B cell (primary cell): Measurements from ENCODE around the gene ZNF423. TPM values are rescaled to one million over a fixed set of nuclear protein-coding genes. Genes with fewer than 3 reads are reported as not detected.

Experiments used
- ATAC-seq: fragments of 200-7000 bp; cut with Tn5 transposase; one replicate; pipeline ENCODE4 v1.10.0; 2021; ENCODE audit warnings: low read depth, mild to moderate bottlenecking, moderate number of reproducible peaks, moderate library complexity
- CTCF ChIA-PET: fragments of 350-600 bp; sonication (Branson Sonifier 250); formaldehyde crosslinking; loops from one replicate; lab custom pipeline; 2021; ENCODE audit warnings: antibody characterized with exemption, inconsistent platforms; lab: Charles Lee
- POLR2A ChIA-PET: fragments of 350-600 bp; sonication (Branson Sonifier 250); formaldehyde crosslinking; loops from one replicate; lab custom pipeline; 2021; ENCODE audit warnings: antibody characterized with exemption; lab: Charles Lee
- DNase-seq: peaks from one replicate; pipeline ENCODE4 v3.0.0; 2013
- H2AFZ ChIP-seq: 2 replicates; pipeline ENCODE4 v1.6.1; 2012; ENCODE audit warnings: mild to moderate bottlenecking, low read depth, low read length; ENCODE audit not compliant: insufficient read depth, poor library complexity, severe bottlenecking
- H3K27ac ChIP-seq, 2 donors: 1 replicate in 1 of 2; 2 replicates in 1 of 2; pipeline ENCODE4 v1.5.1; 2012 to 2013; ENCODE audit warnings: low read length in 2 of 2, mild to moderate bottlenecking in 2 of 2, moderate library complexity in 1 of 2
- H3K27me3 ChIP-seq, 4 experiments: fragments of 200-600 bp in 1 of 4; sonication (generic) in 1 of 4; replicated peaks in 1 of 4; 1 replicate in 2 of 4; 2 replicates in 2 of 4; pipeline versions ENCODE4 v1.6.1 to v1.7.0; 2013 to 2016; ENCODE audit warnings: low read length in 3 of 4, mild to moderate bottlenecking in 2 of 4, mixed read lengths in 1 of 4, moderate library complexity in 1 of 4; ENCODE audit not compliant: insufficient read depth in 4 of 4, control insufficient read depth in 3 of 4; ENCODE audit errors: control extremely low read depth in 1 of 4
- H3K36me3 ChIP-seq, 2 experiments: replicated peaks in 1 of 2; 1 replicate in 1 of 2; 2 replicates in 1 of 2; pipeline versions ENCODE4 v1.6.1 to v1.7.1; 2013; ENCODE audit warnings: low read length in 1 of 2; ENCODE audit not compliant: insufficient read depth in 2 of 2, control insufficient read depth in 1 of 2; ENCODE audit errors: control extremely low read depth in 1 of 2, extremely low read depth in 1 of 2
- H3K4me1 ChIP-seq, 2 donors: fragments of 200-600 bp in 1 of 2; sonication (generic) in 1 of 2; 1 replicate in 1 of 2; 2 replicates in 1 of 2; pipeline versions ENCODE4 v1.5.1 to v1.6.1; 2013 to 2017; ENCODE audit warnings: low read length in 2 of 2; ENCODE audit not compliant: control insufficient read depth in 2 of 2, insufficient read depth in 2 of 2
- H3K4me2 ChIP-seq: replicated peaks from 2 replicates; pipeline ENCODE3; 2012; ENCODE audit warnings: mild to moderate bottlenecking, low read depth, low read length; ENCODE audit not compliant: poor library complexity, severe bottlenecking
- H3K4me3 ChIP-seq, 5 experiments: fragments of 200-600 bp in 1 of 5; sonication (generic) in 1 of 5; 1 replicate in 3 of 5; 2 replicates in 2 of 5; pipeline versions ENCODE4 v1.5.1 to v1.7.0; 2011 to 2016; ENCODE audit warnings: low read length in 4 of 5, mild to moderate bottlenecking in 4 of 5, low read depth in 2 of 5, control low read depth in 1 of 5, moderate library complexity in 1 of 5; ENCODE audit not compliant: insufficient read depth in 1 of 5; ENCODE audit errors: control extremely low read depth in 1 of 5, extremely low read depth in 1 of 5
- H3K79me2 ChIP-seq: fragments of 200-600 bp; sonication (generic); one replicate; pipeline ENCODE4 v1.6.0; 2016; ENCODE audit warnings: low read length; ENCODE audit not compliant: control insufficient read depth, insufficient read depth
- H3K9ac ChIP-seq: fragments of 200-600 bp; sonication (generic); 2 replicates; pipeline ENCODE4 v1.6.1; 2017; ENCODE audit warnings: mild to moderate bottlenecking, low read length, moderate library complexity
- H3K9me3 ChIP-seq, 3 donors: one replicate each; pipeline versions ENCODE4 v1.6.1 to v1.7.1; 2013; ENCODE audit warnings: low read length in 2 of 3; ENCODE audit not compliant: control insufficient read depth in 2 of 3, insufficient read depth in 1 of 3; ENCODE audit errors: control extremely low read depth in 1 of 3
- H4K20me1 ChIP-seq: 2 replicates; pipeline ENCODE4 v1.6.0; 2012; ENCODE audit warnings: mild to moderate bottlenecking, low read length; ENCODE audit not compliant: insufficient read depth, control insufficient read depth, poor library complexity, severe bottlenecking
- H3K27ac Mint-ChIP-seq: one replicate; pipeline ENCODE4 v1.8.0; 2021; ENCODE audit warnings: mixed read lengths
- H3K27me3 Mint-ChIP-seq: one replicate; pipeline ENCODE4 v1.8.0; 2021; ENCODE audit warnings: mixed read lengths
- H3K4me1 Mint-ChIP-seq: one replicate; pipeline ENCODE4 v1.8.0; 2021; ENCODE audit warnings: mixed read lengths
- H3K4me3 Mint-ChIP-seq: one replicate; pipeline ENCODE4 v1.8.0; 2021; ENCODE audit warnings: mixed read lengths
- H3K9me3 Mint-ChIP-seq: one replicate; pipeline ENCODE4 v1.8.0; 2022; ENCODE audit warnings: mixed read lengths; ENCODE audit not compliant: insufficient read depth
- EZH2 ChIP-seq: IDR thresholded peaks from 2 replicates; pipeline ENCODE4 v1.6.1; 2012; ENCODE audit warnings: borderline replicate concordance, low read depth, mild to moderate bottlenecking, moderate library complexity, low read length; ENCODE audit not compliant: insufficient read depth, poor library complexity, severe bottlenecking
- WGBS: methylation state at CpG from one replicate; pipeline ENCODE4 v1.1.5; 2013; ENCODE audit warnings: missing lambda C conversion rate; ENCODE audit not compliant: insufficient coverage; 5-methylcytosine and 5-hydroxymethylcytosine counted together
- intact Hi-C: fragments of 100-400 bp; cut with micrococcal nuclease; formaldehyde crosslinking; loops from one replicate; pipeline ENCODE4 v1.10.0; 2022
- polyA plus RNA-seq: library from polyadenylated mRNA; depleted of rRNA; stranded (reverse); fragments of >200 nt; gene quantifications from 2 replicates; pipeline ENCODE4 v1.2.3, GENCODE V29; 2012
- total RNA-seq, 2 donors: library from RNA; stranded (reverse); fragments of 120-200 nt in 1 of 2; gene quantifications; 1 replicate in 1 of 2; 2 replicates in 1 of 2; pipeline versions ENCODE4 v1.2.3 to v1.2.4, GENCODE V29; 2013 to 2022
- TF ChIP-seq, protein P1 (sequence below): fragments of 200-600 bp; IDR thresholded peaks from one replicate; pipeline ENCODE4 v1.8.0; 2022; ENCODE audit warnings: antibody characterized with exemption, mild to moderate bottlenecking

ZNF423 gene
- total and polyA plus RNA-seq, 2 donors (not counting 1 experiment from before 2014, with no cell fraction given) = not detected

GRCh38 chr16:49562228-49562627 lies 293.7 kb downstream of the ZNF423 start:
- H3K27me3 ChIP-seq = no peaks in the 10 kb centered on the region
- CTCF ChIA-PET = no interaction called here
- no peak overlapping the region for H3K4me3 ChIP-seq
- no peak overlapping the region for H3K27ac Mint-ChIP-seq
- H3K4me2 ChIP-seq = no peak overlapping the region
- POLR2A ChIA-PET = no interaction called here
- H3K4me3 Mint-ChIP-seq = no peak overlapping the region
- H3K4me1 ChIP-seq = no peaks in the 10 kb centered on the region
- DNase-seq (no peak), ATAC-seq (no peak)
- H3K9me3 ChIP-seq = no peaks in the 10 kb centered on the region
- no CpG with 5 or more reads among the region's 3 CpGs for WGBS
- no peaks in the 10 kb centered on the region for H3K27me3 Mint-ChIP-seq
- H3K4me1 Mint-ChIP-seq = no peaks in the 10 kb centered on the region
- H3K9ac ChIP-seq = no peak overlapping the region
- intact Hi-C loops = no loop called here
- TF ChIP-seq EZH2 = no peak
- TF ChIP-seq, protein P1, sequence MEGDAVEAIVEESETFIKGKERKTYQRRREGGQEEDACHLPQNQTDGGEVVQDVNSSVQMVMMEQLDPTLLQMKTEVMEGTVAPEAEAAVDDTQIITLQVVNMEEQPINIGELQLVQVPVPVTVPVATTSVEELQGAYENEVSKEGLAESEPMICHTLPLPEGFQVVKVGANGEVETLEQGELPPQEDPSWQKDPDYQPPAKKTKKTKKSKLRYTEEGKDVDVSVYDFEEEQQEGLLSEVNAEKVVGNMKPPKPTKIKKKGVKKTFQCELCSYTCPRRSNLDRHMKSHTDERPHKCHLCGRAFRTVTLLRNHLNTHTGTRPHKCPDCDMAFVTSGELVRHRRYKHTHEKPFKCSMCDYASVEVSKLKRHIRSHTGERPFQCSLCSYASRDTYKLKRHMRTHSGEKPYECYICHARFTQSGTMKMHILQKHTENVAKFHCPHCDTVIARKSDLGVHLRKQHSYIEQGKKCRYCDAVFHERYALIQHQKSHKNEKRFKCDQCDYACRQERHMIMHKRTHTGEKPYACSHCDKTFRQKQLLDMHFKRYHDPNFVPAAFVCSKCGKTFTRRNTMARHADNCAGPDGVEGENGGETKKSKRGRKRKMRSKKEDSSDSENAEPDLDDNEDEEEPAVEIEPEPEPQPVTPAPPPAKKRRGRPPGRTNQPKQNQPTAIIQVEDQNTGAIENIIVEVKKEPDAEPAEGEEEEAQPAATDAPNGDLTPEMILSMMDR = no peak
- H2AFZ ChIP-seq = no peak overlapping the region
- H3K79me2 ChIP-seq = no peaks in the 10 kb centered on the region
- no peaks in the 10 kb centered on the region for H3K9me3 Mint-ChIP-seq
- H3K27ac ChIP-seq = no peak overlapping the region
- no peaks in the 10 kb centered on the region for H4K20me1 ChIP-seq
- H3K36me3 ChIP-seq = no peaks in the 10 kb centered on the region

GRCh38 chr16:49560004-49560830 lies 295.7 kb downstream of the ZNF423 start:
- no peaks in the 10 kb centered on the region for H3K9me3 ChIP-seq
- no peaks in the 10 kb centered on the region for H3K9me3 Mint-ChIP-seq
- H3K27ac ChIP-seq = no peak overlapping the region
- no peak for ATAC-seq
- no peaks in the 10 kb centered on the region for H3K79me2 ChIP-seq
- H2AFZ ChIP-seq = no peak overlapping the region
- ChIA-PET POLR2A (no interaction called here), CTCF (no interaction called here)
- no peak overlapping the region for H3K4me3 Mint-ChIP-seq
- H3K9ac ChIP-seq = no peak overlapping the region
- no peak overlapping the region for H3K27ac Mint-ChIP-seq
- 97% methylated on average over 23 of the region's 25 CpGs for WGBS
- no peak for TF ChIP-seq EZH2
- TF ChIP-seq, protein P1 = no peak
- H3K4me1 Mint-ChIP-seq = no peaks in the 10 kb centered on the region
- no peak overlapping the region for H3K4me2 ChIP-seq
- no peaks in the 10 kb centered on the region for H4K20me1 ChIP-seq
- H3K27me3 ChIP-seq = no peaks in the 10 kb centered on the region
- no peaks in the 10 kb centered on the region for H3K4me1 ChIP-seq
- no peaks in the 10 kb centered on the region for H3K36me3 ChIP-seq
- intact Hi-C loops = no loop called here
- no peak overlapping the region for H3K4me3 ChIP-seq
- DNase-seq = no peak
- no peaks in the 10 kb centered on the region for H3K27me3 Mint-ChIP-seq
